K562 (cell line): ENCODE data around the gene TENT4B. TPM values are rescaled to one million over a fixed set of nuclear protein-coding genes. Genes with fewer than 3 reads are reported as not detected.

Experiments
- ATF4 ChIP-seq: fragments of 450-650 bp; formaldehyde crosslinking; IDR thresholded peaks from 2 replicates; pipeline ENCODE4 v1.4.0; 2022; ENCODE audit warnings: mild to moderate bottlenecking, moderate library complexity
- CBFA2T3 ChIP-seq: fragments of 450-650 bp; IDR thresholded peaks from 2 replicates; pipeline ENCODE4 v1.6.1; 2017
- CBX5 ChIP-seq: IDR thresholded peaks from 2 replicates; pipeline ENCODE4 v1.6.1; 2014; ENCODE audit warnings: low read depth, borderline replicate concordance
- CREB3 ChIP-seq: fragments of 450-650 bp; conservative IDR thresholded peaks from 2 replicates; pipeline ENCODE4 v1.6.1; 2016; ENCODE audit warnings: missing genetic modification characterization, low read depth, mild to moderate bottlenecking, missing compliant biosample characterization, moderate library complexity
- CREM ChIP-seq: IDR thresholded peaks from 2 replicates; pipeline ENCODE4 v1.6.1; 2014; ENCODE audit warnings: antibody characterized with exemption, low read depth
- ETS2 ChIP-seq: IDR thresholded peaks from 2 replicates; pipeline ENCODE4 v1.6.1; 2016; ENCODE audit warnings: borderline replicate concordance, missing genetic modification characterization, mild to moderate bottlenecking, moderate library complexity, missing compliant biosample characterization; ENCODE audit not compliant: poor library complexity, severe bottlenecking
- HIVEP1 ChIP-seq: fragments of 250-450 bp; sonication (Bioruptor Pico); IDR thresholded peaks from 2 replicates; pipeline ENCODE4 v1.4.0; 2020; ENCODE audit warnings: mild to moderate bottlenecking
- MGA ChIP-seq: fragments of 450-650 bp; IDR thresholded peaks from 2 replicates; pipeline ENCODE4 v1.6.1; 2016; ENCODE audit warnings: mild to moderate bottlenecking, moderate library complexity
- PKNOX1 ChIP-seq: fragments of 450-650 bp; IDR thresholded peaks from 2 replicates; pipeline ENCODE4 v1.6.1; 2016
- STAT6 ChIP-seq: sonication (generic); formaldehyde crosslinking; IDR thresholded peaks from 2 replicates; pipeline ENCODE4 v1.8.1; 2023; ENCODE audit warnings: mild to moderate bottlenecking, missing genetic modification reagents
- TCF3 ChIP-seq: sonication (generic); formaldehyde crosslinking; IDR thresholded peaks from 2 replicates; pipeline ENCODE4 v1.4.0; 2020; ENCODE audit warnings: mild to moderate bottlenecking, missing genetic modification reagents
- polyA plus RNA-seq, 8 experiments: library from polyadenylated mRNA; depleted of rRNA in 4 of 8; stranded (reverse) in 5 of 8; unstranded in 3 of 8; fragments of >200 nt; fragmentation: Nextera tagmentation in 2 of 8; fragmentation: Illumina TruSeq in 1 of 8; extraction: Ambion mirVana in 2 of 8; extraction: Trizol in 1 of 8; gene quantifications; 2 replicates each; pipeline versions ENCODE4 v1.2.1 to v1.2.3, GENCODE V29; 2011 to 2014; ENCODE audit warnings: inconsistent platforms in 1 of 8, missing spikeins in 1 of 8
- total RNA-seq, 7 experiments: library from RNA; depleted of rRNA in 6 of 7; stranded (reverse); fragments of >200 nt in 6 of 7; fragmentation: Illumina TruSeq in 2 of 7; extraction: Trizol in 2 of 7; gene quantifications; 2 replicates each; pipeline versions ENCODE4 v1.2.1 to v1.2.3, GENCODE V29; 2011 to 2021; ENCODE audit warnings: low replicate concordance in 1 of 7

TENT4B gene
- total and polyA plus RNA-seq, 9 of the 15 experiments (the other 6 are each of a cell fraction or from before 2014, with no cell fraction given), result 5.2 to 8.4 (median 7.0) TPM

- TF ChIP-seq CBX5 (no peak), ATF4 (0 out of 2 replicates have a peak, but pooled peaks have one; percentile 6), HIVEP1 (CRISPR knock-in tag) (no peak), ETS2 (tag) (no peak), STAT6 (CRISPR knock-in tag) (no peak), CREM (peak; percentile 40; the same call in 1 of the 2 replicates), CREB3 (tag) (no peak), MGA (peak; percentile 56), TCF3 (CRISPR knock-in tag) (peak; percentile 81), CBFA2T3 (peak; percentile 81), PKNOX1 (peak; percentile 76)
Observed at GRCh38 chr16:50254072-50254471, 101.0 kb downstream of the TENT4B start (continued).
